ENCODE results near the gene CMSS1.

The CMSS1 gene

DNA sequence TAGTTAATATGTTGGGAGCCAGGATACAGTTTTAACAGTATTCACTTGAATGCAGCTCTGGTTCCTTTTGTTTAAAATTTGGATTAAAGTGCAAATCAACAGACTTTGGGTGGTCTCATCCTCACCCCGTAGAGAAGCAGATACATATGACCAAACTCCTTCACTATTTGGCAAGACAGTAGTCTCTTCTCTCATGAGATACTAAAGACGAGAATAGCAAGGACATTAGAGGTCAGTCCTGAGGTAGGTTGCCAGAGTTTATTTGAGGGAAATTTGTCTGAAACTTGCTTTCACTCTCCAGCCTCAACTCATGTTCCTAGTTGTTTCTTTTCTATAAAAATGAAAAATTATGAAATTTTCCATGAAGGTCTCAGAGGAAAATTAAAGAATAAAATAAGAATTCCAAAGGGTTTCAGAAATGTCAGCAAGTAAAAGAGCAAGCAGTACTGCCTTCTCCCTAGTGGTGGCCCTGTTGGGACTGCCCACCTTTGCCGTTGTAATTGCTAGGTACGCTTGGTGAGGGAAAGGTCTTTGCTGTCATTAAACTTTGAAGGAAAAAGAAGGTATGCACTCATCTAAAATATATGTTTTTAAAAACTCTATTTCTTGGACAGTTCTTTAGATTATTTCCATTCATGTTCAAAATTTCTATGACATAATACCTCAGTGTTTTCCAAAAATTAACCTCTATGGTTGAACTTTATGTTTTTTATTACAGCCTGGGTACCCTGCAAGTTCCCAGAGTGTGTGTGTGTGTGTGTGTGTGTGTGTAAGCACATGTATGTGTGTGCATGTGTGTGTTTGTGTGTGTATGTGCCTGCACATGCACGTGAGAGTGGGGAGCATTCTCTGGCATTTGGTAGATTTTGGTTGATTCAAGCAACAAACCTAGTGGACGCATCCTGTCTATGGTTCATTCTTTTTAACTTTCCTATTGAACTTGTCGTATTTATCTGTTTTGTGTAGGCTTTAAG is 111.4 kb downstream of the CMSS1 start:
- no peak overlapping the region for H3K4me3 Mint-ChIP-seq
- no peaks in the 10 kb centered on the region for H3K4me1 Mint-ChIP-seq (ENCODE audit: low read depth)
- H3K36me3 Mint-ChIP-seq (ENCODE audit: low read depth) = no peaks in the 10 kb centered on the region
- no peak overlapping the region for H3K27ac Mint-ChIP-seq
- no peaks in the 10 kb centered on the region for H3K9me3 Mint-ChIP-seq
- H3K27me3 Mint-ChIP-seq (ENCODE audit: low read depth) = no peaks in the 10 kb centered on the region

- no peak overlapping the region for H3K4me3 Mint-ChIP-seq
- H3K27ac Mint-ChIP-seq = no peak overlapping the region
- no peaks in the 10 kb centered on the region for H3K27me3 Mint-ChIP-seq (ENCODE audit: low read depth)
- no peaks in the 10 kb centered on the region for H3K4me1 Mint-ChIP-seq (ENCODE audit: low read depth)
- no peaks in the 10 kb centered on the region for H3K36me3 Mint-ChIP-seq (ENCODE audit: low read depth)
- no peaks in the 10 kb centered on the region for H3K9me3 Mint-ChIP-seq
Measured at GRCh38 chr3:99929745-99930139, 112.1 kb downstream of the CMSS1 start.

DNA sequence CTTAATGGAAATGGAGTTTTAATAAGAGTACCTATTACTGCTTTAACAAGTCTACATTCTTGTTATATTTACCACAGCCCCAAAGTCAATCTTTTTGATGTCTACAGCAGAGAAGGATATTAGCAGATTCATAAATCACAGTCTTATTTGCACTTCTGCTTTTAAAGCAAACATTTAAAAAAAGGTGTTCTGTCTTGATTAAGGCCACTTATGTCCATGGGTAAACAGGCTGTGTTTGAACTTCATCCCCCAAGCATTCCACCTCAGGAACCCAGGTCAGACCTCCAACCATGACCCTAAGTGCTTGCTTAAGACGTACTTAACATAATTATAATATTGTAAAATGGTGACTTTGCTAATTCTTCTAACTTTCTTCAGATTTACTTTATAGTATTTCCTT is 113.4 kb downstream of the CMSS1 start:
- no peaks in the 10 kb centered on the region for H3K27me3 Mint-ChIP-seq (ENCODE audit: low read depth)
- no peaks in the 10 kb centered on the region for H3K9me3 Mint-ChIP-seq

DNA sequence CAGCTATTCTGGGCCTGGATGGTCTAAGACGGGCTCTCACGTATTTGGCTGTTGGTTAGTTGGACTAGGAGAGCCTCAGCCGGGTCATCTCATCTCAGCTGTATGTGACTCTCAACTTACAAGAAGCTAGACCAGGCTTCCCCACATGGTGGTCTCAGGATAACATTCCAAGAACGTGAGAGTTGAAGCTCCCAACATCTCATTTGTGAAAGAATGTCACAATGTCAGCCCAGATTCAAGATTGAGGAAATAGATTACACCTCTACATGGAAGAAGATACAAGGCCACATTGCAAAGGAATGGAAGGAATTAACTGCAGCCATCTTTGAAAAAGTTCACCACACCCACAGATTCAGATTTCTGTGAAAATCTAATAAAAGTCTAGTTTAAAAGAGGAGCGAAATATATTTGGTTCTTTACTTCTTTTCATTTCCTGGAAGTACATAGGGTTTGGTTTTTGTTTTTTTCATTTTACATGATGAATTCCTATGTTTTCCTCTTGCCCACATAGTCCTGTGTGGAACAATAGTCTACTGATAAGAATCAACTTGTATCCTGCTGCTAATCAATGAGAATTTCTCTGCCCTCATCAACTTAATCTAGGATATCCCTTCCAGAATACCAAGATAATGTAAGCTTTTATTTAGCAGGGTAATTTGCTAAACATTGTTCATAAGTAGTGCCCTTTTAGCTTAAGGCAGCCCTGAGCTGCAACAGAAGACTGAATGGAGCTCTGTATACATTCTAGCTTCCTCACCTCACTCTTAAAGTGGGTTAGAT is 116.5 kb downstream of the CMSS1 start:
- H3K4me3 Mint-ChIP-seq = no peak overlapping the region
- H3K9me3 Mint-ChIP-seq = no peaks in the 10 kb centered on the region
- H3K27ac Mint-ChIP-seq = no peak overlapping the region

More for the DNA sequence above, 113.4 kb downstream of the CMSS1 start:
- Mint-ChIP-seq H3K27ac (no peak overlapping the region), H3K36me3 (ENCODE audit: low read depth) (no peaks in the 10 kb centered on the region), H3K4me1 (ENCODE audit: low read depth) (no peaks in the 10 kb centered on the region), H3K4me3 (no peak overlapping the region)

DNA sequence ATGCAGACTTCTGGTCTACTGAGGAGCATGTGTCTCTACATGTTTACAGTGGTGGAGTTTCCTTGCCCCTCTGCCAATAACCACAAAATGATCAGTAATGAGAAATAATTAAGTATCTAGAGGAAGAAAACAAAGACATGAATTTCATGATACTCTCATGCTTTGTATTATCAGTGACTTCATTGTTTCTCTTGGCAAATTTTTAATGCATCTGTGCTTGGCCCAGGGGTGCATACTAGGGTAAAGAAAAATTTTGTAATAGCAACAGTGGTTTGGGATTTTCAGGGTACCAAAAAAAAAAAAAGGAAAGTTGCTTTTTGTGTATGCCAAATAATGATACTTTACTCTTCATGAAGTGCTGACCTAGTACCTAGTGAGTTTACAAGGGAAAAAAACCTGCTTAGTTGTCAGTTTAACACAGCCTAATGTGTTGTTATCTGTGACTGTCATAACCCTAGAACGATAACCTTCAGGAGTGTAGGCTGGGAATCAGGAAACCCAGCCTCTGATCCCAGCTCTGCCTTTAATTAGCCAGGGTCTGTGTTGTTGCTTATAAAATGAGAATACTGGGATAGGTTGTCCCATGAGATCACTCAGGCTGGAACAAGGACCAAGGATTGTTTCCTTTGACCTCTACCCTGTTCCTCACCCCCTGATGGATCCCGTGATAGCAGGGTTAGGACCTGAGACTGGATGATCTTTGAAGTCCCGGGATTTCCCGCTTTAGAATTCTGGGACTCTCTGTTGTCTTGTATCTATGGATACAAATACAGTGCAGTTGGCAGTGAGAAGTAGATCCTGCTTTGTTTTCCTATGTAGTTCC is 117.5 kb downstream of the CMSS1 start:
- Mint-ChIP-seq H3K36me3 (ENCODE audit: low read depth) (peaks cover 2% of the 10 kb centered on the region), H3K9me3 (no peaks in the 10 kb centered on the region), H3K27ac (no peak overlapping the region), H3K27me3 (ENCODE audit: low read depth) (no peaks in the 10 kb centered on the region), H3K4me1 (ENCODE audit: low read depth) (peaks cover 3% of the 10 kb centered on the region), H3K4me3 (no peak overlapping the region)

More for the DNA sequence above, 116.5 kb downstream of the CMSS1 start:
- Mint-ChIP-seq H3K36me3 (ENCODE audit: low read depth) (no peaks in the 10 kb centered on the region), H3K4me1 (ENCODE audit: low read depth) (no peaks in the 10 kb centered on the region), H3K27me3 (ENCODE audit: low read depth) (no peaks in the 10 kb centered on the region)

DNA sequence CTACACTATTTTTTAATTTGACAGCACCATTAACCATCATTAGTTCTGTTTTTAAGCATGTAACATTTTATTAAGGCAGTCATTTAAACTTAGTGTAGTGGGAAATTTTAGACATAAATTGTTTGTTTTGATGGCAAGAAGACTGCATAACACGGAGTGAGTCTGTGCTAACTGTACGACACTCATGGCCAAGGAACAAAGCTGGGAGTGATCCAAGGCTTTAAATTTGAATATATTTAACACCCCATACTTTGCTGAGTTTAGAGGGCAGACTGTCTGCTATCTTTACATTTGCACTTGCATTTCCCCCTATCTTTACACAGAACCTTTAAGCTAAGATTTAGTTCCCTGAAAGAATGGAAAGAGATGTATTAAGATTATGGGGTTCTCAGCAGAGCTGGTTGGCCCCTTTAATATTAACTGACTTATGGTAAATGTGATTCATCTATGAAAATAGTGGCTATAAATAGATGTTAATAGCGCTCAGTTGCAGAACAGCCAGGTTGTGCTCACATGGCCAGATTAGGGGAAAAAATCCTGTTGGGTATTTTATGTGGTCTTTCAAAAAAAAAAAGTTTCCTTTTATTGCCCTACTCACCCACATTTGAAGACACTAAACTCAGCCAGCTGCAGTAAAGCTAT is 120.7 kb downstream of the CMSS1 start:
- H3K4me1 Mint-ChIP-seq (ENCODE audit: low read depth) = peaks cover 8% of the 10 kb centered on the region
- H3K36me3 Mint-ChIP-seq (ENCODE audit: low read depth) = peaks cover 5% of the 10 kb centered on the region
- no peaks in the 10 kb centered on the region for H3K27me3 Mint-ChIP-seq (ENCODE audit: low read depth)
- no peak overlapping the region for H3K27ac Mint-ChIP-seq
- no peak overlapping the region for H3K4me3 Mint-ChIP-seq
- H3K9me3 Mint-ChIP-seq = no peaks in the 10 kb centered on the region

DNA sequence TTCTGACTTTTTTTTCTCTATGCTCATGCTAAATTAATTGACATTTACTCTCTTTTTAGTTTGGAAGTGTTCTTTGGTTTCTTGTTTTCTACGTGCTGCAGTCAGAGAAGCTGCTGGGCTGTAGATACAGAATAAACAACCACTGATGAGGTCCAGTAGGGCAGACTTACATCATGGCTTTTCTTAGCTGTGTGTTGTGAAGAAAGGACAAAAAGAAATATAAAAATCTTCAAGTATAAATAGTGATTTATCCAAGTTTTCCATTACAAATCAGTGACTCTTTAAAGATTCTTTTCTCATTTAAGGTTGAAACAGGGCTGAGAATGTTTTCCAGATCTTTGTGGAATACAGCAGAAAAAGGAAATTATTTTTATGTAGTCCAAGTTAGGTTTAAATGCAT is 122.2 kb downstream of the CMSS1 start:
- no peak overlapping the region for H3K27ac Mint-ChIP-seq
- H3K4me1 Mint-ChIP-seq (ENCODE audit: low read depth) = peaks cover 8% of the 10 kb centered on the region
- no peak overlapping the region for H3K4me3 Mint-ChIP-seq
- no peaks in the 10 kb centered on the region for H3K9me3 Mint-ChIP-seq
- H3K36me3 Mint-ChIP-seq (ENCODE audit: low read depth) = peaks cover 5% of the 10 kb centered on the region
- H3K27me3 Mint-ChIP-seq (ENCODE audit: low read depth) = no peaks in the 10 kb centered on the region

DNA sequence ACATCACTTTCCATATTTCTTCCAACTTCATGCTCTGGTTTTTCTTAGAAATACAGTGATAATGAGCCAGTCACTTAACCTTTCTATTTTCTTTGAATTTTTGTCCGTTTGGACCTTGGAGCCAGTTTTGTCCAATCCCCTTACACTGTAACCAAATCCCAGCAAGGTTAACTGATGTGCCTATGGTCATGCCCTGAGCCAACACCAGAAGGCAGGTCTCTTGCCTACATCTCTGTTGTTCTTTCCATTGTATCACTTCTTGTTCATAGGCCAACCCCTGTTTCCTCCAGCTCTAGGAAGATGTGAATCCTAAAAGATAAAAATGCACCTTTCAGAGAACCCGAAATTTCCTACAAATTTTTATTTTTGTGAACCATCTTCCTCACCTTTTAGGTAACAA is 122.7 kb downstream of the CMSS1 start:
- Mint-ChIP-seq H3K9me3 (no peaks in the 10 kb centered on the region), H3K4me3 (no peak overlapping the region), H3K4me1 (ENCODE audit: low read depth) (peaks cover 8% of the 10 kb centered on the region), H3K27me3 (ENCODE audit: low read depth) (no peaks in the 10 kb centered on the region), H3K36me3 (ENCODE audit: low read depth) (peaks cover 5% of the 10 kb centered on the region), H3K27ac (no peak overlapping the region)

GRCh38 chr3:99941211-99941610 is 123.5 kb downstream of the CMSS1 start:
- Mint-ChIP-seq H3K27ac (no peak overlapping the region), H3K4me1 (ENCODE audit: low read depth) (peaks cover 8% of the 10 kb centered on the region), H3K36me3 (ENCODE audit: low read depth) (peaks cover 5% of the 10 kb centered on the region), H3K27me3 (ENCODE audit: low read depth) (no peaks in the 10 kb centered on the region), H3K9me3 (no peaks in the 10 kb centered on the region), H3K4me3 (no peak overlapping the region)

DNA sequence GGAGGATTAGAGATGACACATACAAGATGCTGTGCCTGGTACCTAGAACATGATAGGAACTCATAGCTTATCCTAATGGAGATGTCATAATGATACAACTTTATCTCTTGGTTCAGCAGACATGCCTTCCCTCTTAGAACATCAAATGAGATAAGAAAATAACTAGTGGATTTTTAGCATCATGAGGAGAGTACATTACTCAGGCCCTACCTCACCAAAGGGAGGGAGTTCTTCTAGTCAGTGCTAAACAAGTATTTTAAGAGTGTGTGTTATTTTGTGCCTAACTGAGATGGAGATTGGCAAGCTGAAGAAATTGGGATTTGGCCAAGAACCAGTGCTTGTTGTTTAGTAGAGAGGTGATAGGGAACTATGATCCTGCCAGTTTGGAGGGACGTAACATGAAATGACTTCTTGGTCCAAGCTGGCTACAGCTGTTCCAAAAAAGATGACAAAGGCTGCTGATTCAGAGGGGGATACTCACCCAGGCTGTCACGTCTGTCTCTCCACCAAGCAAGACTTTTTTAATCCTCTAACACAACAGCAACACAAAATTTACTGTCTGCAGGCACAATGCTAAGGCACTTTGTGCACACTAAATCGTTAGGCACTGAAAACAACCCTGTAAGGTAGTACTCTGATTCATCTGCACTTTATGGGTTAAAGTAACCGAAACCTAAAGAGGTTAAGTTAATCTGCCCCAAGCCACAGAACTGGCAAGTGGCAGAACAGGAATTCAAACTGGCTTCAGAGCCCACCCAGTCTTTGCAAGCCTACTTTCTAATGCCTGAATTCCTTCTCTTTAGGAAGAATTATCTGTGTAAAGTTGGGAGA is 126.5 kb downstream of the CMSS1 start:
- H3K36me3 Mint-ChIP-seq (ENCODE audit: low read depth) = peaks cover 5% of the 10 kb centered on the region
- H3K27me3 Mint-ChIP-seq (ENCODE audit: low read depth) = no peaks in the 10 kb centered on the region
- H3K4me1 Mint-ChIP-seq (ENCODE audit: low read depth) = peaks cover 8% of the 10 kb centered on the region
- no peak overlapping the region for H3K4me3 Mint-ChIP-seq
- no peaks in the 10 kb centered on the region for H3K9me3 Mint-ChIP-seq
- H3K27ac Mint-ChIP-seq = no peak overlapping the region

GRCh38 chr3:99945328-99945995 is 127.8 kb downstream of the CMSS1 start:
- Mint-ChIP-seq H3K27me3 (ENCODE audit: low read depth) (no peaks in the 10 kb centered on the region), H3K4me1 (ENCODE audit: low read depth) (peaks cover 2% of the 10 kb centered on the region), H3K9me3 (no peaks in the 10 kb centered on the region), H3K4me3 (no peak overlapping the region), H3K36me3 (ENCODE audit: low read depth) (no peaks in the 10 kb centered on the region), H3K27ac (no peak overlapping the region)

- Mint-ChIP-seq H3K9me3 (no peaks in the 10 kb centered on the region), H3K27me3 (ENCODE audit: low read depth) (no peaks in the 10 kb centered on the region), H3K4me1 (ENCODE audit: low read depth) (peaks cover 4% of the 10 kb centered on the region), H3K4me3 (no peak overlapping the region), H3K27ac (no peak overlapping the region), H3K36me3 (ENCODE audit: low read depth) (no peaks in the 10 kb centered on the region)
Measured at GRCh38 chr3:99947356-99947755, 129.7 kb downstream of the CMSS1 start.

All from T-helper 1 cell treated with Interleukin-12 subunit alpha and Interleukin-12 subunit beta and Interleukin-4 antibody, amounts not matched to agents 30 μg/mL and 1 μg/mL, for 36 hours (primary cell).